HK-2 (cell line): ENCODE results near the gene TTPAL.

Experiments used
- DNase-seq: peaks from one replicate; pipeline ENCODE4 v3.0.0-alpha.2; 2018; ENCODE audit not compliant: unreplicated experiment

TTPAL gene

GRCh38 chr20:44540834-44541233 lies 65.2 kb downstream of the TTPAL start:
- no peak for DNase-seq

- no peak for DNase-seq
Observed at GRCh38 chr20:44541992-44542391, 66.3 kb downstream of the TTPAL start.

DNA sequence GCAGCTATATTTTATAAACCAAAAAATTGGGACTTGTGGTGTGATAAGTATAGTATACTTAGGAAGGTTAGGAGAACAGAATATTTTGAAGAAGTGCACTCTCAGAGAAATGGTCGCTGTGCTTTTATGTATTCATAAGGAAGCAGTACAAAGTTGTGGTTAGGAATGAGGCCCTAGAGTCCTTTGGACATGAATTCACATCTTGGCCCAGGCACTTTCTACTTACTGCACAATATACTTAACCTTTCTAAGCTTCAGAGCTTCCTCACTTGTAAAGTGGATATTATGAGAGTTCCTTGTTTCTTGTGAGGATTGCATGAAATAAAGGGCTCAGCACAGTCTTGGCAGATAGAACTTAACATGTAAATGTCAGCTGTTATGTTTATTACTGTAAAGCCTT lies 67.2 kb downstream of the TTPAL start:
- no peak for DNase-seq

DNA sequence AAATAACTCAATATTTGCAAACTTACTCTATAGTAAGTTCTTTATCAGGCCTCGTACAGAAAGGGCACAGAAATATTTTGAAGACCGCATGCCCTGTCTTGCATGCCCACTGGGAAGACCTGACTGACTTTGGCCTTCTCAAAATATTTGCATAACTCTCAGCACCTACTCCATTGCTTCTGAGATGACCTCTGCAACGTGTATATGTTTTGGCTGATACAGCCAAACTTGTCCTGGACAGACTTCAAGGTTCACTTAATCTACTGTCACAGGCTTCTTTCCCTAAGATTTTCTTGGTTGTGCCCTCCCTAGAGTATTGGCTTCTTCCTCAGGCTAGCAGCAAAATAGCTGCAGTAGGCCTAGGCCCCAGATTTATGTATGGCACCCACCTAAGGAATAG lies 67.7 kb downstream of the TTPAL start:
- DNase-seq, result no peak
